ENCODE data around the gene LTBP2.

LTBP2 gene

DNA sequence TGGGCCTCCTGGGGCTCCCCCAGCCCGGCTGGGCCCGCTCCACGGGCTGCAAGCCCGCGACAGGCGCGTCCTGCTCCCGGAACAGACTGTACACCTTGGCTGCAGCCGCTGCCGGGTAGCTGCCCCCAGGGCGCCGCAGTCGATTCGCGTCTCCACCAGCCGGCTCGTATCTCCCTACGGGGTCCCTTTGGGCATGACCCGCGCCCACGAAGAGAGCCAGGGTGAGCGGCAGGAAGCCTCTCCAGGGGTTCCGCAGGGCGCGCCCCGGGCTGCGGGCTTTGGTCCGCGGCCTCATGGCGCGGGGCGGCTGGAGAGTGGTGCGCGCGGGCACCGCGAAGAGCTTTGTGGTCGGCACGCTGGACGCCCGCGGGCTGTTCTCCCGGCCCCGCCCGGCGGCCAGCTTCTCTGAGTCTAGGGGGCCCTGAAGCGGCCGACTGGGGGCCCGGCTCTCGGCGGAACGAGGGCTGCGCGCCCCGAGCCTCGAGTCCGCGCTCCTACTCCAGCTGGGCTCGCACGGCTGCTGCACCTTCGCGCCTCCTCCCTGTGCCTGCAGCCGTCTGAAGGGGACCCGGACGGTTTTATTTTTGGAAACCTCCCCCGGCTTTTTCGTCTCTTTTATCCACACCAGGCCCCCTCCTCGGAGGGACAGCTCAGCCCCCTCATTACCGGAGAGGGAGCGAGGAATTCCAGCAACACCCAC is at the start of gene LTBP2:
LTBP2 (minus strand) TSS at position 588 of the 700 bp plus-strand sequence; CDS start at position 295, 293 bp downstream.
- DNase-seq: no peak

DNA sequence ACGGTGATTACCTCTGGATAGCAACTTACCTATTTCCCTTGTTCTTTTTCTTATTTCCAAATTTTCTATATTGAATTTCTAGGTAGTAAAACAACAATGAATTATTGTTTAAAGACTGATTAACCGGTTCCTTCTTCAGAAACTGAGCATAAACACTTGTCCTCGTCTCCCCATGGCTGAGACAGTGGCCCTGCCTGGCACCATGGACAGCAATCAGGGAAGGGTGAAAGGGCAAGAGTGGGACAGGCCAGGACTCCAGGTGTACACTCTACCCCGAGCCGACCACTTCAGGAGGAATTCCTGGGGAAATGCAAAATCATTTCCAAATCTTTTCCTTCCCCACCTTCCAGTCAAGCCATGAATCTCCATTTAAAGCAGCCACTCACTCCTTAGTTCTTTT is 48.8 kb upstream of the LTBP2 start:
- DNase-seq: no peak

DNA sequence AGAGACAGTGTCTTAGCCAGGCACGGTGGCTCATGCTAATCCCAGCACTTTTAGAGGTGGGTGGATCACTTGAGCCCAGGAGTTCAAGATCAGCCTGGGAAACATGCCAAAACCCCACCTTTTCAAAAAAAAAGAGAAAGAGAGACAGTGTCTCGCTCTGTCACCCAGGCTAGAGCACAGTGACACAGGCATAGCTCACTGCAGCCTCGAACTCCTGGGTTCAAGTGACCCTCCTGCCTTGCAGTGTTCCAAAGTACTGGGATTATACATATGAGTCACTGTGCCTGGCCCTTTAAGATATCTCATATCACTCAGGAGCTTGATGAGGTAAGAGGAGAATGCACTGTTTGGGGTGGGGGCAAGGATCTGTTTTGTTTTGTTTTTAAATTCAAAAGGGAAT is 48.1 kb upstream of the LTBP2 start:
- no peak for DNase-seq

- no peak for DNase-seq
Observed at GRCh38 chr14:74658535-74659131, 46.6 kb upstream of the LTBP2 start.

DNA sequence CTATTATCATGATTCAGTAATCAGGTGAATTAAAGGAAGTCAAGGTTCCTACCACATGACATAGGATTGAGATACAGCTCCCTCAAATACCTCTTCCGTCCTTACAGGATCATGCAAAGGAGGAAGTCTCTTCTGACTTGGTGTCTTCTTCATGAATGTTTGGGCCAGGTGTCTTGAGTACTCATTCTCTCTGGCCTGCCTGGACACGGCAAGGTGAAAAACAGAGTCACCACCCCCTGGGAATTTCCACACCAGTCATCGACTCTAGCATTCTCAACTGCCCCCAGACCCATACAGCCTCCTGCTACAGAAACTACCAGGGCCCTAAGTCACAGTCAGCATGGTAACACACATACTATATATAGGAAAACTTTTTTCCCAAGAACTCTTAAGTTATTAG is 44.9 kb upstream of the LTBP2 start:
- no peak for DNase-seq

DNA sequence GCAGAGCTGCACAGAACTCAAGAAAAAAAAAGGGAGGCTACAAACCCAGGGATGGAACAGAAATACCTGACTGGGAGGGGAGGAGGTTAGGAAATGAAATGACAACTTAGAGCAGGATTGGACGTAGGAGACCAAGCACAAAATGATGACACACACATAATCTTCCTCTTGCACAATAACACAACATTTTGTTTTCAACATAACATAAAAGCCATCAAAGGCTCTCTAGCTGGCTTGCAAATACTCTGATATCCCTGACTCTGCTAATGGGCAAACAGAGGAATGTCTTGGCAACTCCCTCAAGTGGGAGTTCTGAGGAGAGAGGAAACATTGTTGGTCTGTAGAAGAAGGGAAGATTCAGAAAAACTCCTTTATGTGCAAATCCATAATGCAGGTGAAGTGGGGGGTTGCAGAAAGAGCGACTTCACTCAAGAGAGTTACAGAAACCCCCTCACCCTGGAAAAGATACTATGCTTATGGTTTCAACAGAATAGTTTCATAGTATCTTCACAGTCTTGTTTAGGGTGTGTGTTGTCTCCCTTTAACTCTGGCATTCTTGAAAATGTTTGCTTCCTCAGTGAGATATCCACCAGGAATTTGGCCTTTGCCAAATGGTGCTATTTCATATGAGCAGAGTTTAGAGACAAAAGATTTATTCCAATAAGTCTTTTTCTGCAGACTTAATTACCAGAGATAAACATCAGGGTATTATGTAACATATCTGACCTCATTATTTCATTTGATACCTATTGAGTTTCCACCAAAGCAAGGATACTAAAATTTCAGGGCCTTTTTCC is 43.8 kb upstream of the LTBP2 start:
- peak; percentile 6 for DNase-seq

- DNase-seq: no peak
Observed at GRCh38 chr14:74654931-74655330, 42.9 kb upstream of the LTBP2 start.

- DNase-seq: no peak
Observed at GRCh38 chr14:74653386-74654138, 41.5 kb upstream of the LTBP2 start.

DNA sequence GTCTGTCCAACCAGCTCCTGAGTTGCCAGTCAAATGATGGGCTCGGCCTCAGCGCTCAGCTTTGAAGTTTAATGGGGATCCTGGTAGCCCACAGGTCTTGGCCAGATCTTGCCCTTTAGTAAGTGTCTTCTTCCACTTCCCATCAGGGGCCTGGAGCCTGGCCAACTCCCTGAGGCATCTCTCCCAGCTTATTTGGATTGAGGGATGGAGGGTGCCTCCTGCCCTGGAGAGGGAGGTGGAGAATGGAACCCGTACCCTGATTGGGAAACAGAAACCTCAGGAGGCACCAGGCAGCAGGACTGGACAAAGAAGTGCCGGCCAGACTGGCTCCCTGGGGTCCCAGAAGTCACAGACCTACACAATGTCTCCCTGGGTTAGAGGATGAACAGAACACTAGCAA is 40.5 kb upstream of the LTBP2 start:
- no peak for DNase-seq

- DNase-seq: no peak
Observed at GRCh38 chr14:74650927-74651686, 39.1 kb upstream of the LTBP2 start.

DNA sequence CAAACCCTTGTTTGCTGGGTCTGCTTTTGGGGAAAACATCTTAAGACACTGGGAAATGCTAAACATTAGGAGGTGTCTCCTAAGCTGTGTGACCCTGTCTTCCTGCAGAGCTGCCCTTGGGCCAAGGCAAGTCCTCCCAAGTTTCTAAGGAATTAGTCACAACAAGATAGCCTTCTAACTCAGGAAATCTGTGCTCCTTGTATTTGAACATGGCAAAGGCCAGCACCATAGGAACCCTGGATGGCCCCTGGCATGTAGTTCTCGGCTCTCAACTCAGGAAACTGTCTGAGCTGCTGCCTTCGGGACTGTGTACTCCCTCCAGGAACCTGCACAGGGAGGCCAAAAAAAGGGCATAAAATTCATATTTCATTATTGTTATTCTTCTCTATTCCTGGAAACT is 37.6 kb upstream of the LTBP2 start:
- no peak for DNase-seq

DNA sequence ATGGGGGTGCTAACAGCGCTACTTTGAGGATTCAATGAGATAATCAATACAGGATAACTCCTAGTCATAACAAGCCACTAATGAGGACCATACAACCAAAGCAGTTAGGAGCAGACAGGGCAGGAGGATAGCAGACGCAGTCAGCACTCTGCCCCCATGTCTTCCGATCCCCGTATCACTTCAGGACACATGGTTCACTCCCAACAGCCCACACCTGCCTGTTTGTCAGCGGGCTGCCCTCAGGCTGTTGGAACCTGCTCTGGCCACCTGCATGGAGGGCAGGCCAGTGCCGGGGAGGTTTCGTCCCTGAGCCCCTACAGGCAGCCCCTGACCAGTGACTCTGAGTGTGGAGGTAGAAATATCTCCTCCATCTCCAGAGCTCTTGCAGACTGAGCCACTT is 37.1 kb upstream of the LTBP2 start:
- no peak for DNase-seq

GRCh38 chr14:74648601-74649000 is 36.6 kb upstream of the LTBP2 start:
- no peak for DNase-seq

DNA sequence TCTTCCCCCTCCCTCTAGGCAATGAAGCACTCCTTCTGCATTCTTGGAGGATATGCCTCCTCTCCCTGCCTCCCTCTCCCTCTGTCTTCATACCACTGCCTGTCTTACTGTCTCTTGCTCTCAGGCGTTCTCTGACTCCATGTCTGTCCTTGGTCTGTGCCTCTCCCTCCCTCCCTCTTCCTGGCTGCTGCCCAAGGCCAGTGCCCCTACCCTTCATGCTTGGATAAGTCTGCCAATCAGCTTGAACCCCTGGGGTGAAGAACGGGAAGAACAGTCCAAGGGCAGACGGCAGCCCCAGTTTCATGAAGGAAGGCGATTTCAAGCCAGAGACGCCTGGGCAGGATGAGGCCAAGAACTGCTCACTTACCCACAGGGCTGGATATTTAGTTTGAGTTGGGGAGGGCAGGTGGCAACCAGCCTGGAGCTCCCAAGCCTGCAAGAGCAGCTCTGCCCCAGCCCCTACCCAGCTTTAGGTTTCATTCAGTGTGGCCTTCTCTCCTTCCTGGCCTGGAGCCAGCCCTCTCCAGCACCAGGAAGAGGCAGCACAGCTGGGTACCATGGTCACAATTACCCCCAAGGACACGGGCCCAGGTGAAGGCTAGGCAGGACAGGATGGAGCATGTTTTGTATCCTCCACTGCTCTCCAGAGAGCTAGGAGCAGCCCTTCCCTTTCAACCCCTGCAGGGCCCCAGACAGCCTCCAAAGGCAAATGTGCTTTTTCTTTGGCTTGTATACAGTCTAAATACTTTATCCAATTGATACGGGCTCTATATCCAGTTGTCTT is 35.8 kb upstream of the LTBP2 start:
- no peak for DNase-seq

GRCh38 chr14:74647061-74647677 is 35.1 kb upstream of the LTBP2 start:
- DNase-seq: no peak

GRCh38 chr14:74645756-74646470 is 33.9 kb upstream of the LTBP2 start:
- no peak for DNase-seq

- no peak for DNase-seq
Observed at GRCh38 chr14:74645244-74645643, 33.2 kb upstream of the LTBP2 start.

DNA sequence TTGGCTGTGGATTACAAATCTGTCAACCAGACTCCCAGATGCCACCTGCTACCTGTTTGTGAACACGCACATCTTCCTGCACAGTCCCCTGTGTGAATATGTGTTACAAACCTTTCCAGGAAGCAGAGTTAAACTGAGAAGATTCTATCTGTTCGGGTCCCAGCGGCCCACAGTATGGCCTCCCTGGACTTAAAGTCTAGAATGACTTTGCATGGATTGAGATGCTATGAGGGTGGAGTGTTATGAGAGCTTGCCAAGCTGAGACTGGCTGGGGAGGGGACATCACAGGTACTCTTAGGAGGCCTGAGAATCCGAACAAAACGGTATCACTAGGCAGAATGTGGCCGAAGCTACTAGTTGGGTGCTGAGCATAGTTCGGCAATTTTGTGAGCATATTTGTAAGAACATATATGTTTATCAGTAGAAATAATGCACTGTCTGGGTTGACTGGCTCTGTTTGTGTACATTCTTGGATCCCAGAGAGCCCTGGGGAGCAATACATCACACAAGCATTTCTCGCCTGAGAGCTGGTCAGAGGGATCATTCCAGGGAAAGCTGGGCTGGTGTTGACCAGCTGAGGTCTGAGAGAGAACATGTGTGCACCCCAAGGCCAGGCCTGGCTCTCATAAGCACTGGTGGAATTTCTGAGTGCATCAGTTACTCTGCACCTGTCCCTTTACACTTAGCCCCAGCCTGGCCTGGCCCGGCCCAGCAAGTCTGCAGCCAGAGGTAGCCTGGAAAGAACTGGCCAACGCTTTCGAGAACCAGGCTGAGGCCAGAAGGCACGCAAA is 29.8 kb upstream of the LTBP2 start:
- DNase-seq: no peak

GRCh38 chr14:74638966-74639365 is 26.9 kb upstream of the LTBP2 start:
- peak; percentile 25 for DNase-seq

GRCh38 chr14:74638066-74638465 is 26.0 kb upstream of the LTBP2 start:
- DNase-seq: peak; percentile 26
